MCF 10A (cell line): ENCODE measurements around the gene CERS4. TPM values are rescaled to one million over a fixed set of nuclear protein-coding genes. Genes with fewer than 3 reads are reported as not detected.

Experiments used
- BruUV-seq: library from RNA; stranded (reverse); fragments of 400-500 nt; replicated peaks from 2 replicates; lab custom pipeline; 2021; lab: Mats Ljungman, UMichigan
- CTCF ChIA-PET: fragments of 300-600 bp; sonication (Branson Sonifier 250); formaldehyde crosslinking; extraction: SDS; loops from one replicate; lab custom pipeline; 2021; ENCODE audit warnings: antibody characterized with exemption, inconsistent platforms; lab: Yijun Ruan, JAX
- POLR2A ChIA-PET: fragments of 300-600, 350-650 bp; sonication (Branson Sonifier 250); formaldehyde crosslinking; extraction: SDS; loops from one replicate; lab custom pipeline; 2020; ENCODE audit warnings: antibody characterized with exemption, inconsistent platforms; lab: Yijun Ruan, JAX
- DNase-seq: peaks from one replicate; pipeline ENCODE4 v3.0.0-alpha.2; 2018; ENCODE audit not compliant: unreplicated experiment
- H3K27ac Mint-ChIP-seq: one replicate; pipeline ENCODE4 v1.8.0; 2022; ENCODE audit warnings: mild to moderate bottlenecking, low read depth, mixed read lengths; ENCODE audit not compliant: unreplicated experiment
- H3K27me3 Mint-ChIP-seq: one replicate; pipeline ENCODE4 v1.8.0; 2022; ENCODE audit warnings: mixed read lengths; ENCODE audit not compliant: insufficient read depth, unreplicated experiment
- H3K36me3 Mint-ChIP-seq: one replicate; pipeline ENCODE4 v1.8.0; 2022; ENCODE audit warnings: mild to moderate bottlenecking, moderate library complexity, mixed read lengths; ENCODE audit not compliant: insufficient read depth, unreplicated experiment
- H3K4me1 Mint-ChIP-seq: one replicate; pipeline ENCODE4 v1.8.0; 2022; ENCODE audit warnings: mixed read lengths; ENCODE audit not compliant: insufficient read depth, unreplicated experiment
- H3K4me3 Mint-ChIP-seq: one replicate; pipeline ENCODE4 v1.8.0; 2022; ENCODE audit warnings: mild to moderate bottlenecking, moderate library complexity, mixed read lengths; ENCODE audit not compliant: unreplicated experiment
- H3K9me3 Mint-ChIP-seq: one replicate; pipeline ENCODE4 v1.8.0; 2022; ENCODE audit warnings: mixed read lengths; ENCODE audit not compliant: unreplicated experiment
- intact Hi-C: fragments of 100-400 bp; cut with micrococcal nuclease; formaldehyde crosslinking; loops from 2 replicates; pipeline ENCODE4 v1.14.1; 2022
- total RNA-seq: library from RNA; stranded (reverse); gene quantifications from 2 replicates; pipeline ENCODE4 v1.2.3, GENCODE V29; 2022
- TF ChIP-seq, protein P1 (sequence below): fragments of 200-600 bp; IDR thresholded peaks from one replicate; pipeline ENCODE4 v1.8.0; 2022; ENCODE audit warnings: antibody characterized with exemption, mild to moderate bottlenecking; ENCODE audit not compliant: unreplicated experiment

Gene CERS4
- total RNA-seq, 1 experiment from 2014 or later: 1.5 TPM

DNA sequence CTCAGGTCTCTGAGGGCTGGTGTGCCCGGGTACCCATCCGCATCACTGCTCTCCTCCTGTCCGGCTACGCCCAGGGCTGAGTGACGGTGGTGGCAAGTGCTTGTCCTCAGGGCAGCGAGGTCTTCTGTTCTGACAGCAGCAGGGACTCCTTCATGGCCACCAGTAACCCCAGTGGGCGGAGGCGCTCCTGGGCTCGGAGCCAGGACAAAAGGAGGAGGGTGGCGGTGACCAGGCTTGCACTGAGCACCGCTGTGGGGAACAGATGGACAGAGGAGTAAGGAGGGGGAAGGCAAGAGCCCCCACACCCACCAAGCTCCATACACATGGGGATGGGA lies 93.2 kb downstream of the CERS4 start:
- ChIA-PET POLR2A (no interaction called here), CTCF (interaction anchor here (0.5 to 1.1 kb wide), 2 partner anchors 49 to 756 kb away, joined by 3 to 5 read pairs; no protein-coding TSS in a partner anchor)
- no peak overlapping the region for H3K27ac Mint-ChIP-seq
- DNase-seq: no peak
- intact Hi-C loops: no loop called here
- no TSS peak for BruUV-seq
- H3K36me3 Mint-ChIP-seq: peaks cover 12% of the 10 kb centered on the region
- H3K4me1 Mint-ChIP-seq: peaks cover 4% of the 10 kb centered on the region
- H3K4me3 Mint-ChIP-seq: no peak overlapping the region
- TF ChIP-seq, protein P1, sequence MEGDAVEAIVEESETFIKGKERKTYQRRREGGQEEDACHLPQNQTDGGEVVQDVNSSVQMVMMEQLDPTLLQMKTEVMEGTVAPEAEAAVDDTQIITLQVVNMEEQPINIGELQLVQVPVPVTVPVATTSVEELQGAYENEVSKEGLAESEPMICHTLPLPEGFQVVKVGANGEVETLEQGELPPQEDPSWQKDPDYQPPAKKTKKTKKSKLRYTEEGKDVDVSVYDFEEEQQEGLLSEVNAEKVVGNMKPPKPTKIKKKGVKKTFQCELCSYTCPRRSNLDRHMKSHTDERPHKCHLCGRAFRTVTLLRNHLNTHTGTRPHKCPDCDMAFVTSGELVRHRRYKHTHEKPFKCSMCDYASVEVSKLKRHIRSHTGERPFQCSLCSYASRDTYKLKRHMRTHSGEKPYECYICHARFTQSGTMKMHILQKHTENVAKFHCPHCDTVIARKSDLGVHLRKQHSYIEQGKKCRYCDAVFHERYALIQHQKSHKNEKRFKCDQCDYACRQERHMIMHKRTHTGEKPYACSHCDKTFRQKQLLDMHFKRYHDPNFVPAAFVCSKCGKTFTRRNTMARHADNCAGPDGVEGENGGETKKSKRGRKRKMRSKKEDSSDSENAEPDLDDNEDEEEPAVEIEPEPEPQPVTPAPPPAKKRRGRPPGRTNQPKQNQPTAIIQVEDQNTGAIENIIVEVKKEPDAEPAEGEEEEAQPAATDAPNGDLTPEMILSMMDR: no peak
- no peaks in the 10 kb centered on the region for H3K27me3 Mint-ChIP-seq
- no peaks in the 10 kb centered on the region for H3K9me3 Mint-ChIP-seq

DNA sequence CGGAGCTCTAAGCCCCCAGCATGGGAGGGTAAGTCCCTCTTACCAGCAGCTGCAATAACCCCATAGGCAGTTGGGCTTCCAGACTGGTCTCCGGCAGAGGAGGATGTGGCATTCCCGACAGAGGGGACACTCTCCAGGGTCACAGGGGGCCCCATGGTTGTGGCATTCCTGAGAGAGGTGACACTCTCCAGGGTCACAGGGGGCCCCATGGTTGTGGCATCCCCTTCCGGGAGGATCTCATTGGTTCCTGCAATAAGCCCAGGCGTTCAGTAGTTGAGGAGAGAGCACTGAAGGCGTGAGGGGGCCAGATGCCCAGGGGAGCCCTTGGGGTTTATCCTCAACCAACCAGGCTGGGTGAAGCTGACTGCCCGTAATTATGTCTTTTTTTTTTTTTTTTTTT lies 93.6 kb downstream of the CERS4 start:
- BruUV-seq: no TSS peak
- TF ChIP-seq, protein P1: no peak
- H3K4me3 Mint-ChIP-seq: no peak overlapping the region
- POLR2A ChIA-PET: no interaction called here
- DNase-seq: no peak
- peaks cover 14% of the 10 kb centered on the region for H3K36me3 Mint-ChIP-seq
- no peaks in the 10 kb centered on the region for H3K9me3 Mint-ChIP-seq
- H3K27me3 Mint-ChIP-seq: no peaks in the 10 kb centered on the region
- CTCF ChIA-PET: interaction anchor here (0.5 to 1.4 kb wide), 4 partner anchors 33 to 755 kb away, joined by 3 to 5 read pairs (median 3); no protein-coding TSS in a partner anchor
- H3K27ac Mint-ChIP-seq: no peak overlapping the region
- H3K4me1 Mint-ChIP-seq: peaks cover 8% of the 10 kb centered on the region
- intact Hi-C loops: no loop called here

DNA sequence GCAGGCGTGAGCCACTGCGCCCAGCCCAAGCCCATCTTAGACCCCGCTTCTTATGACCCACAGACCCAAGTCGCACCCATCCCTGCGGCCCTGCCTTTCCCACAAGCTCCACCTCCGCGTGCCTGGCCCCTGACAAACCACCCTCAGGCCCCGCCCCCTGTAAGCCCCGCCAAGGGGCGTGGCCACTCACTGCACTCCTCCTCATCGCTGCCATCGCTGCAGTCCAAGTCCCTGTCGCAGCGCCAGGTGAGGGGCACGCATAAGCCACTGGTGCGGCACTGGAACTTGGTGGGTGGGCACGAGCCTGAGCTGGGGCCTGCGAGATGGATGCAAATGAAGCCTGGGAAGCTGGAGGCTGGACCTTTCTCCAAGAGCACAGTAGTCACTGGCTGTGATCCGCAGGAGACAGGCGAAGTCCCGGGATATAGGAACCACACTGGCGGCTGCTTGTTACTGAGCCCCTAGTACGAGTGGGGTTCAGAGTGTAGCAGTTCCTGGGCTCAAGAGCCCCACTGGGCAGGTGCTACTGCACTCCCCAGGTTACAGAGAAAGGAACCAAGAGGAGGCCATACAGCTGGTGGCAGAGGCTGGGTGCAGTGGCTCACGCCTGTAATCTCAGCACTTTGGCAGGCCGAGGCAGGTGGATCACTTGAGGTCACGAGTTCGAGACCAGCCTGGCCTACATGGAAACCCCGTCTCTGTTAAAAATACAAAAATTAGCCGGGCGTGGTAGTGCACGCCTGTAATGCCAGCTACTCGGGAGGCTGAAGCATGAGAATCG lies 95.9 kb downstream of the CERS4 start:
- H3K27ac Mint-ChIP-seq: no peak overlapping the region
- H3K9me3 Mint-ChIP-seq: no peaks in the 10 kb centered on the region
- TF ChIP-seq, protein P1: no peak
- CTCF ChIA-PET: interaction anchor here (0.6 kb wide), 1 partner anchor 370 kb away, joined by 3 read pairs; no protein-coding TSS in a partner anchor
- peaks cover 26% of the 10 kb centered on the region for H3K36me3 Mint-ChIP-seq
- intact Hi-C loops: no loop called here
- peaks cover 15% of the 10 kb centered on the region for H3K4me1 Mint-ChIP-seq
- BruUV-seq: no TSS peak
- DNase-seq: no peak
- no peaks in the 10 kb centered on the region for H3K27me3 Mint-ChIP-seq
- H3K4me3 Mint-ChIP-seq: no peak overlapping the region
- POLR2A ChIA-PET: interaction anchor here (4.7 kb wide), 1 partner anchor 16 kb away, joined by 30 read pairs; the partner anchor contains the start of genes NDUFA7 and RPS28

DNA sequence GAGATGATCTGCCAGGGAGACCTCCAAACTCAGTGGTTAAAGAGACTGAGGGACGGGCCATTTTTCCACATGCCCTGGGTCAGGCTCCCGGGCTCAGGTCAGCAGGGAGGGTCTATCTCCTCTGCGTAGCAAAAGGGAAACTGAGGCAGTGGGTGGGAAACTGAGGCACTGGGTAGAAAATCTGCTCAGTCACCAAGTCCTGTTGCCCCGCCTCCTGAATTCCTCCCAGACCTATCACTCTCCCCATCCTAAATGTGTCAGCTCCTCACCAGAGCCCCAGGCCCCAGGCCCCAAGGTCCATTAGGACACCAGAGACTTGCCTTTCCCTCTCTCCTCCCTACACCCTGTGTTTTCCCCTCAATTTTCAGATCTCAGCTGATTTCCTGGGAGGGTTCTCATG lies 96.6 kb downstream of the CERS4 start:
- ChIA-PET POLR2A (interaction anchor here (4.7 kb wide), 1 partner anchor 16 kb away, joined by 30 read pairs; the partner anchor contains the start of genes NDUFA7 and RPS28), CTCF (interaction anchor here (0.6 kb wide), 1 partner anchor 371 kb away, joined by 3 read pairs; no protein-coding TSS in a partner anchor)
- H3K27ac Mint-ChIP-seq: no peak overlapping the region
- H3K27me3 Mint-ChIP-seq: no peaks in the 10 kb centered on the region
- intact Hi-C loops: no loop called here
- H3K36me3 Mint-ChIP-seq: peaks cover 32% of the 10 kb centered on the region
- H3K4me1 Mint-ChIP-seq: peaks cover 15% of the 10 kb centered on the region
- BruUV-seq: no TSS peak
- TF ChIP-seq, protein P1: no peak
- no peak overlapping the region for H3K4me3 Mint-ChIP-seq
- H3K9me3 Mint-ChIP-seq: no peaks in the 10 kb centered on the region
- no peak for DNase-seq
